ENCODE measurements around the gene OR52M1.

DNA sequence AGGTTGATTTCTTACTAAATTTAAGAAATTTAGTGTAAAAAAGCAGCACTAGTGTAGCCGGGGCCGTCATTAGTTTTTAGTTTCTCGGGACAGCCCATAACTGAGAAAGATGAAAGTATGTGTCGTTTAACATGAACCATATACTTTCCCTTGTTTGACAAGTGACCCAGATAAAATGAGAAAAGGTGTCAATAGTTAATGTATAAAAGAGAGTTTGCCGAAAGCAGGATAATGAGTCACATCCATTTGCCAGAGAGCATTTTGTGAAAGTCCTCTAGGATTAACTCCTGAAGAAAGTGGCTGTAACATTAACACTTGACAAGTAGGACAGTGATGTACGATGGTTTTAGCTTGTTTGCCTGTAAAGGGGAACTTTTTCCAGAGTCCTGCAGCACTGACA, 49.0 kb upstream of the OR52M1 start:
- TF ChIP-seq, protein P1, sequence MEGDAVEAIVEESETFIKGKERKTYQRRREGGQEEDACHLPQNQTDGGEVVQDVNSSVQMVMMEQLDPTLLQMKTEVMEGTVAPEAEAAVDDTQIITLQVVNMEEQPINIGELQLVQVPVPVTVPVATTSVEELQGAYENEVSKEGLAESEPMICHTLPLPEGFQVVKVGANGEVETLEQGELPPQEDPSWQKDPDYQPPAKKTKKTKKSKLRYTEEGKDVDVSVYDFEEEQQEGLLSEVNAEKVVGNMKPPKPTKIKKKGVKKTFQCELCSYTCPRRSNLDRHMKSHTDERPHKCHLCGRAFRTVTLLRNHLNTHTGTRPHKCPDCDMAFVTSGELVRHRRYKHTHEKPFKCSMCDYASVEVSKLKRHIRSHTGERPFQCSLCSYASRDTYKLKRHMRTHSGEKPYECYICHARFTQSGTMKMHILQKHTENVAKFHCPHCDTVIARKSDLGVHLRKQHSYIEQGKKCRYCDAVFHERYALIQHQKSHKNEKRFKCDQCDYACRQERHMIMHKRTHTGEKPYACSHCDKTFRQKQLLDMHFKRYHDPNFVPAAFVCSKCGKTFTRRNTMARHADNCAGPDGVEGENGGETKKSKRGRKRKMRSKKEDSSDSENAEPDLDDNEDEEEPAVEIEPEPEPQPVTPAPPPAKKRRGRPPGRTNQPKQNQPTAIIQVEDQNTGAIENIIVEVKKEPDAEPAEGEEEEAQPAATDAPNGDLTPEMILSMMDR (conservative IDR thresholded peaks at IDR 0.05; ENCODE audit: low read depth, low read length): no peak
- TF ChIP-seq EZH2 (IDR thresholded peaks at IDR 0.05; ENCODE audit: low read length, unreplicated experiment) (no peak), EZH2phosphoT487 (IDR thresholded peaks at IDR 0.05; ENCODE audit: borderline replicate concordance, low read length) (no peak)

All from PC-3 (cell line).